OCI-M1 (cell line): ENCODE data around the gene PRKG1.
"Not testable (repeated sequence)": the region's sequence is repeated elsewhere in the genome, so short reads cannot be mapped to it uniquely, and the experiment has no call there.

Experiments used
- DNase-seq: peaks from one replicate; lab custom pipeline; 2025; lab: John Stamatoyannopoulos, UW

Gene PRKG1

GRCh38 chr10:51427758-51428157, 353.5 kb downstream of the PRKG1 start:
- no peak for DNase-seq

- DNase-seq: no peak
These were observed 356.2 kb downstream of the PRKG1 start for GRCh38 chr10:51430506-51430905.

- no peak for DNase-seq
These were observed 359.7 kb downstream of the PRKG1 start for GRCh38 chr10:51433949-51434475.

- DNase-seq: no peak
These were observed 362.5 kb downstream of the PRKG1 start for GRCh38 chr10:51436805-51437204.

- no peak for DNase-seq
These were observed 365.4 kb downstream of the PRKG1 start for GRCh38 chr10:51439645-51440044.

- DNase-seq: no peak
These were observed 371.3 kb downstream of the PRKG1 start for GRCh38 chr10:51445588-51445987.

- no peak for DNase-seq
These were observed 372.8 kb downstream of the PRKG1 start for GRCh38 chr10:51447119-51447518.

GRCh38 chr10:51455762-51456161, 381.5 kb downstream of the PRKG1 start:
- DNase-seq: not testable (repeated sequence)

GRCh38 chr10:51459476-51459875, 385.2 kb downstream of the PRKG1 start:
- DNase-seq: no peak

GRCh38 chr10:51462076-51462779, 387.9 kb downstream of the PRKG1 start:
- DNase-seq: no peak

GRCh38 chr10:51468424-51468823, 394.1 kb downstream of the PRKG1 start:
- no peak for DNase-seq

GRCh38 chr10:51469686-51470085, 395.4 kb downstream of the PRKG1 start:
- no peak for DNase-seq

GRCh38 chr10:51471271-51471670, 397.0 kb downstream of the PRKG1 start:
- no peak for DNase-seq

- DNase-seq: no peak
These were observed 397.9 kb downstream of the PRKG1 start for GRCh38 chr10:51472154-51472553.

GRCh38 chr10:51479711-51480110, 405.4 kb downstream of the PRKG1 start:
- no peak for DNase-seq

- no peak for DNase-seq
These were observed 411.4 kb downstream of the PRKG1 start for GRCh38 chr10:51485668-51486067.

GRCh38 chr10:51487576-51487975, 413.3 kb downstream of the PRKG1 start:
- DNase-seq: no peak

- DNase-seq: no peak
These were observed 414.6 kb downstream of the PRKG1 start for GRCh38 chr10:51488766-51489408.

- no peak for DNase-seq
These were observed 424.1 kb downstream of the PRKG1 start for GRCh38 chr10:51498424-51498823.

GRCh38 chr10:51501396-51501795, 427.1 kb downstream of the PRKG1 start:
- DNase-seq: no peak

- DNase-seq: no peak
These were observed 427.8 kb downstream of the PRKG1 start for GRCh38 chr10:51502124-51502523.

- DNase-seq: no peak
These were observed 429.1 kb downstream of the PRKG1 start for GRCh38 chr10:51503378-51503777.

GRCh38 chr10:51507476-51507875, 433.2 kb downstream of the PRKG1 start:
- DNase-seq: no peak

GRCh38 chr10:51508156-51508555, 433.9 kb downstream of the PRKG1 start:
- no peak for DNase-seq
